ENCODE data around the gene MTSS2. TPM values are rescaled to one million over a fixed set of nuclear protein-coding genes. Genes with fewer than 3 reads are reported as not detected.

Gene MTSS2
- total and polyA plus RNA-seq, 2 experiments from 2014 or later = 1.6 to 19.6 TPM

DNA sequence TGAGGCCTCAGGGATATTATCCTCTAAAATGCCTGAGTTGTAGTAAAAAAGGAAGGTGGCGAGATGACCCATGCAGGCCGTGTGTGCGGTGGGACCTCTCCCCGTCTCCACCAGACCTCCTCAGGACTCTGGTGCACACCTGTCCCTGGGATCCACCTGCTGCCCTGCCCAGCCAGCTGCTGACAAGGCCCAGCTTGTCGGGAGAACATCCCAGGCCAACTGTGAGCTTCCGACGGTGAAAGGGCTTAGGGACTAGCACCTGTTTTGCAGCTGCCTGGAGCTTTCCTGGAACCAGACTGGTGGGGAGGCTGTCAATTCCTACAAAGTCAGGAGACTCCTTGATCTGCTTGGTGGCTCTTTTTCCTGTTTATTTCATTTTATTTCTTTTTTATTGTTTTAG, 27.9 kb downstream of the MTSS2 start:
- no peak overlapping the region for H3K4me3 ChIP-seq
- no peaks in the 10 kb centered on the region for H4K20me1 ChIP-seq (replicated peaks; ENCODE audit: insufficient read depth)
- no peaks in the 10 kb centered on the region for H3K9me3 Mint-ChIP-seq
- H3K27me3 Mint-ChIP-seq (ENCODE audit: insufficient read depth, low read depth, poor library complexity) = peaks cover 8% of the 10 kb centered on the region
- no peak overlapping the region for H3K27ac ChIP-seq (ENCODE audit: low read depth)
- H3K4me1 Mint-ChIP-seq = peaks cover 25% of the 10 kb centered on the region
- no peaks in the 10 kb centered on the region for H3K36me3 Mint-ChIP-seq (ENCODE audit: low read depth)
- no peak overlapping the region for H3K27ac Mint-ChIP-seq
- peaks cover 10% of the 10 kb centered on the region for H3K4me1 ChIP-seq (ENCODE audit: insufficient read depth)
- H2AFZ ChIP-seq = no peak overlapping the region
- ATAC-seq (no peak), DNase-seq (ENCODE audit: low spot score) (no peak)
- no peak for TF ChIP-seq POLR2AphosphoS5 (IDR thresholded peaks at IDR 0.05; ENCODE audit: low read depth)
- no peak overlapping the region for H3K4me2 ChIP-seq
- H3F3A ChIP-seq (replicated peaks; ENCODE audit: low read depth) = 0 out of 2 replicates have a peak, but pooled peaks cover 5% of the 10 kb centered on the region
- H3K9me2 ChIP-seq (ENCODE audit: insufficient read depth) = no peaks in the 10 kb centered on the region
- H3K36me3 ChIP-seq (ENCODE audit: insufficient read depth) = no peaks in the 10 kb centered on the region
- H3K4me3 Mint-ChIP-seq = no peak overlapping the region
- no peaks in the 10 kb centered on the region for H3K27me3 ChIP-seq (ENCODE audit: insufficient read depth)
- H3K79me2 ChIP-seq (replicated peaks; ENCODE audit: insufficient read depth) = no peaks in the 10 kb centered on the region

DNA sequence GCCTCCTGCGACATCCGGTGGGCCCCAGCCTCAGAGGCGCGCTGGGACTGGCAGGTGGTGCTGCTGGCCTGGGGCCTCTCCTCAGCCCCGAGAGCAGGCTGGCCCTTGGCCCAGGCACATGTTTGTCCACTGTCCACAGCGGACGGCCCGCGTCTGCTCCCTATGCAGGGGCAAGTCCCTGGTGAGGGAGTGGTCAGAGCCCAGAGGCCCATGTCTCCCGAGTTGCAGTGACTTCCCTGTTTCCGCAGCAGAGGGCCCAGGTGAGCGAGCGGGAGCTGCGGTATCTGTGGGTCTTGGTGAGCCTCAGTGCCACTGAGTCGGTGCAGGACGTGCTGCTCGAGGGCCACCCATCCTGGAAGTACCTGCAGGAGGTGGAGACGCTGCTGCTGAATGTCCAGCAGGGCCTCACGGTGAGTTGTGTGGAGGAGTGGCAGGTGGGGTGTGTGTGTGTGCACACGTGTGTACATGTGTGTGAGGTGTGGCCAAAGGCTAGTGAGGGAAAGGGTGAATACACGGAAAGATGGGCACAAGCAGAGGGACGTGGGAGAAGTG, 29.1 kb downstream of the MTSS2 start:
- ATAC-seq (peak; percentile 29), DNase-seq (ENCODE audit: low spot score) (peak; percentile 52)
- Histone ChIP-seq H3K27me3 (ENCODE audit: insufficient read depth) (no peaks in the 10 kb centered on the region), H3K4me2 (no peak overlapping the region), H3K36me3 (ENCODE audit: insufficient read depth) (no peaks in the 10 kb centered on the region), H3K79me2 (replicated peaks; ENCODE audit: insufficient read depth) (no peaks in the 10 kb centered on the region), H3F3A (replicated peaks; ENCODE audit: low read depth) (0 out of 2 replicates have a peak, but pooled peaks cover 5% of the 10 kb centered on the region), H3K4me3 (no peak overlapping the region), H3K27ac (ENCODE audit: low read depth) (no peak overlapping the region), H3K4me1 (ENCODE audit: insufficient read depth) (peaks cover 8% of the 10 kb centered on the region), H3K9me2 (ENCODE audit: insufficient read depth) (no peaks in the 10 kb centered on the region), H4K20me1 (replicated peaks; ENCODE audit: insufficient read depth) (no peaks in the 10 kb centered on the region), H2AFZ (no peak overlapping the region)
- no peak overlapping the region; the same call in 1 of the 2 replicates for H3K27ac Mint-ChIP-seq
- no peak for TF ChIP-seq ZNF331 (CRISPR knock-in tag; IDR thresholded peaks at IDR 0.05; ENCODE audit: low read depth)
- TF ChIP-seq JUNB (IDR thresholded peaks at IDR 0.05; ENCODE audit: unreplicated experiment) = no peak
- no peak for TF ChIP-seq POLR2AphosphoS5 (IDR thresholded peaks at IDR 0.05; ENCODE audit: low read depth)
- no peak for TF ChIP-seq EZH2 (IDR thresholded peaks at IDR 0.05; ENCODE audit: low read depth, unreplicated experiment)
- TF ChIP-seq, protein P1, sequence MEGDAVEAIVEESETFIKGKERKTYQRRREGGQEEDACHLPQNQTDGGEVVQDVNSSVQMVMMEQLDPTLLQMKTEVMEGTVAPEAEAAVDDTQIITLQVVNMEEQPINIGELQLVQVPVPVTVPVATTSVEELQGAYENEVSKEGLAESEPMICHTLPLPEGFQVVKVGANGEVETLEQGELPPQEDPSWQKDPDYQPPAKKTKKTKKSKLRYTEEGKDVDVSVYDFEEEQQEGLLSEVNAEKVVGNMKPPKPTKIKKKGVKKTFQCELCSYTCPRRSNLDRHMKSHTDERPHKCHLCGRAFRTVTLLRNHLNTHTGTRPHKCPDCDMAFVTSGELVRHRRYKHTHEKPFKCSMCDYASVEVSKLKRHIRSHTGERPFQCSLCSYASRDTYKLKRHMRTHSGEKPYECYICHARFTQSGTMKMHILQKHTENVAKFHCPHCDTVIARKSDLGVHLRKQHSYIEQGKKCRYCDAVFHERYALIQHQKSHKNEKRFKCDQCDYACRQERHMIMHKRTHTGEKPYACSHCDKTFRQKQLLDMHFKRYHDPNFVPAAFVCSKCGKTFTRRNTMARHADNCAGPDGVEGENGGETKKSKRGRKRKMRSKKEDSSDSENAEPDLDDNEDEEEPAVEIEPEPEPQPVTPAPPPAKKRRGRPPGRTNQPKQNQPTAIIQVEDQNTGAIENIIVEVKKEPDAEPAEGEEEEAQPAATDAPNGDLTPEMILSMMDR (conservative IDR thresholded peaks at IDR 0.05; ENCODE audit: low read depth in 2 of 2) = peak in 1 of 2 experiments; percentile 54; a peak in 2 of 4 replicates
- TF ChIP-seq, protein P2, sequence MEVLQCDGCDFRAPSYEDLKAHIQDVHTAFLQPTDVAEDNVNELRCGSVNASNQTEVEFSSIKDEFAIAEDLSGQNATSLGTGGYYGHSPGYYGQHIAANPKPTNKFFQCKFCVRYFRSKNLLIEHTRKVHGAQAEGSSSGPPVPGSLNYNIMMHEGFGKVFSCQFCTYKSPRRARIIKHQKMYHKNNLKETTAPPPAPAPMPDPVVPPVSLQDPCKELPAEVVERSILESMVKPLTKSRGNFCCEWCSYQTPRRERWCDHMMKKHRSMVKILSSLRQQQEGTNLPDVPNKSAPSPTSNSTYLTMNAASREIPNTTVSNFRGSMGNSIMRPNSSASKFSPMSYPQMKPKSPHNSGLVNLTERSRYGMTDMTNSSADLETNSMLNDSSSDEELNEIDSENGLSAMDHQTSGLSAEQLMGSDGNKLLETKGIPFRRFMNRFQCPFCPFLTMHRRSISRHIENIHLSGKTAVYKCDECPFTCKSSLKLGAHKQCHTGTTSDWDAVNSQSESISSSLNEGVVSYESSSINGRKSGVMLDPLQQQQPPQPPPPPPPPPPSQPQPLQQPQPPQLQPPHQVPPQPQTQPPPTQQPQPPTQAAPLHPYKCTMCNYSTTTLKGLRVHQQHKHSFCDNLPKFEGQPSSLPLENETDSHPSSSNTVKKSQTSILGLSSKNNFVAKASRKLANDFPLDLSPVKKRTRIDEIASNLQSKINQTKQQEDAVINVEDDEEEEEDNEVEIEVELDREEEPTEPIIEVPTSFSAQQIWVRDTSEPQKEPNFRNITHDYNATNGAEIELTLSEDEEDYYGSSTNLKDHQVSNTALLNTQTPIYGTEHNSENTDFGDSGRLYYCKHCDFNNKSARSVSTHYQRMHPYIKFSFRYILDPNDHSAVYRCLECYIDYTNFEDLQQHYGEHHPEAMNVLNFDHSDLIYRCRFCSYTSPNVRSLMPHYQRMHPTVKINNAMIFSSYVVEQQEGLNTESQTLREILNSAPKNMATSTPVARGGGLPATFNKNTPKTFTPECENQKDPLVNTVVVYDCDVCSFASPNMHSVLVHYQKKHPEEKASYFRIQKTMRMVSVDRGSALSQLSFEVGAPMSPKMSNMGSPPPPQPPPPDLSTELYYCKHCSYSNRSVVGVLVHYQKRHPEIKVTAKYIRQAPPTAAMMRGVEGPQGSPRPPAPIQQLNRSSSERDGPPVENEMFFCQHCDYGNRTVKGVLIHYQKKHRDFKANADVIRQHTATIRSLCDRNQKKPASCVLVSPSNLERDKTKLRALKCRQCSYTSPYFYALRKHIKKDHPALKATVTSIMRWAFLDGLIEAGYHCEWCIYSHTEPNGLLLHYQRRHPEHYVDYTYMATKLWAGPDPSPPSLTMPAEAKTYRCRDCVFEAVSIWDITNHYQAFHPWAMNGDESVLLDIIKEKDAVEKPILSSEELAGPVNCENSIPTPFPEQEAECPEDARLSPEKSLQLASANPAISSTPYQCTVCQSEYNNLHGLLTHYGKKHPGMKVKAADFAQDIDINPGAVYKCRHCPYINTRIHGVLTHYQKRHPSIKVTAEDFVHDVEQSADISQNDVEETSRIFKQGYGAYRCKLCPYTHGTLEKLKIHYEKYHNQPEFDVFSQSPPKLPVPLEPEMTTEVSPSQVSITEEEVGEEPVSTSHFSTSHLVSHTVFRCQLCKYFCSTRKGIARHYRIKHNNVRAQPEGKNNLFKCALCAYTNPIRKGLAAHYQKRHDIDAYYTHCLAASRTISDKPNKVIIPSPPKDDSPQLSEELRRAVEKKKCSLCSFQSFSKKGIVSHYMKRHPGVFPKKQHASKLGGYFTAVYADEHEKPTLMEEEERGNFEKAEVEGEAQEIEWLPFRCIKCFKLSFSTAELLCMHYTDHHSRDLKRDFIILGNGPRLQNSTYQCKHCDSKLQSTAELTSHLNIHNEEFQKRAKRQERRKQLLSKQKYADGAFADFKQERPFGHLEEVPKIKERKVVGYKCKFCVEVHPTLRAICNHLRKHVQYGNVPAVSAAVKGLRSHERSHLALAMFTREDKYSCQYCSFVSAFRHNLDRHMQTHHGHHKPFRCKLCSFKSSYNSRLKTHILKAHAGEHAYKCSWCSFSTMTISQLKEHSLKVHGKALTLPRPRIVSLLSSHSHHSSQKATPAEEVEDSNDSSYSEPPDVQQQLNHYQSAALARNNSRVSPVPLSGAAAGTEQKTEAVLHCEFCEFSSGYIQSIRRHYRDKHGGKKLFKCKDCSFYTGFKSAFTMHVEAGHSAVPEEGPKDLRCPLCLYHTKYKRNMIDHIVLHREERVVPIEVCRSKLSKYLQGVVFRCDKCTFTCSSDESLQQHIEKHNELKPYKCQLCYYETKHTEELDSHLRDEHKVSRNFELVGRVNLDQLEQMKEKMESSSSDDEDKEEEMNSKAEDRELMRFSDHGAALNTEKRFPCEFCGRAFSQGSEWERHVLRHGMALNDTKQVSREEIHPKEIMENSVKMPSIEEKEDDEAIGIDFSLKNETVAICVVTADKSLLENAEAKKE (CRISPR knock-in tag; IDR thresholded peaks at IDR 0.05) = no peak
- TF ChIP-seq STAT1 (IDR thresholded peaks at IDR 0.05; ENCODE audit: unreplicated experiment) = no peak
- H3K4me3 Mint-ChIP-seq = no peak overlapping the region
- H3K36me3 Mint-ChIP-seq (ENCODE audit: low read depth) = no peaks in the 10 kb centered on the region
- peaks cover 6% of the 10 kb centered on the region for H3K27me3 Mint-ChIP-seq (ENCODE audit: insufficient read depth, low read depth, poor library complexity)
- H3K4me1 Mint-ChIP-seq = peaks cover 17% of the 10 kb centered on the region
- no peaks in the 10 kb centered on the region for H3K9me3 Mint-ChIP-seq

All from GM23338 (cell line).